Hindlimb muscle (tissue), 1 donor: ENCODE measurements around the gene EXOC1. TPM values are rescaled to one million over a fixed set of nuclear protein-coding genes. Genes with fewer than 3 reads are reported as not detected.
A peak's percentile ranks its signal among the peaks of the same experiment; 100 is the strongest.
"Not testable (repeated sequence)": the region's sequence is repeated elsewhere in the genome, so short reads cannot be mapped to it uniquely, and the experiment has no call there.

ENCODE experiments used
- DNase-seq: peaks from one replicate; pipeline ENCODE4 v3.0.0-alpha.2; 2013
- polyA plus RNA-seq: library from polyadenylated mRNA; unstranded; fragments of 120-200 nt; gene quantifications from one replicate; pipeline ENCODE4 v1.2.1, GENCODE V29; 2013; ENCODE audit not compliant: insufficient read length

The EXOC1 gene
- polyA plus RNA-seq, 1 donor: 25.1 TPM

- DNase-seq: no peak
Observed at GRCh38 chr4:55907469-55907868, 54.0 kb downstream of the EXOC1 start.

- no peak for DNase-seq
Observed at GRCh38 chr4:55910140-55910539, 56.7 kb downstream of the EXOC1 start.

DNA sequence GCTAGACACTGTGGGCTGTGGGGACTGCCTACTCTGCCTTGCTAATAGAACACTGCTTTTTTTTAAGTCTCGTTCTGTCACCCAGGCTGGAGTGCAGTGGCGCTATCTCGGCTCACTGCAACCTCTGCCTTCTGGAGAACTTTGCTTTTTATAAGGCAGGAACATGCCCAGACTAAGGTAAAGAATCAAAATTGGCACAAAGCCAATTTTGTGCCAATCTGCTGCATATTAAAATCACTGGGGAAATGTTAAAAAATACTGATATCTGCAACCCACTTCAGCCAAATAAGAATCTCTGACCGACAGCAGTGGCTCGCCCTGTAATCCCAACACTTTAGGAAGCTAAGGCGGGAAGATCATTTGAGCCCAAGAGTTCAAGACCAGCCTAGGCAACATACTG is 58.8 kb downstream of the EXOC1 start:
- DNase-seq: no peak

- DNase-seq: no peak
Observed at GRCh38 chr4:55920571-55920970, 67.1 kb downstream of the EXOC1 start.

- DNase-seq: no peak
Observed at GRCh38 chr4:55921093-55921492, 67.6 kb downstream of the EXOC1 start.

- DNase-seq: no peak
Observed at GRCh38 chr4:55925241-55925640, 71.8 kb downstream of the EXOC1 start.

- no peak for DNase-seq
Observed at GRCh38 chr4:55926610-55927009, 73.2 kb downstream of the EXOC1 start.

DNA sequence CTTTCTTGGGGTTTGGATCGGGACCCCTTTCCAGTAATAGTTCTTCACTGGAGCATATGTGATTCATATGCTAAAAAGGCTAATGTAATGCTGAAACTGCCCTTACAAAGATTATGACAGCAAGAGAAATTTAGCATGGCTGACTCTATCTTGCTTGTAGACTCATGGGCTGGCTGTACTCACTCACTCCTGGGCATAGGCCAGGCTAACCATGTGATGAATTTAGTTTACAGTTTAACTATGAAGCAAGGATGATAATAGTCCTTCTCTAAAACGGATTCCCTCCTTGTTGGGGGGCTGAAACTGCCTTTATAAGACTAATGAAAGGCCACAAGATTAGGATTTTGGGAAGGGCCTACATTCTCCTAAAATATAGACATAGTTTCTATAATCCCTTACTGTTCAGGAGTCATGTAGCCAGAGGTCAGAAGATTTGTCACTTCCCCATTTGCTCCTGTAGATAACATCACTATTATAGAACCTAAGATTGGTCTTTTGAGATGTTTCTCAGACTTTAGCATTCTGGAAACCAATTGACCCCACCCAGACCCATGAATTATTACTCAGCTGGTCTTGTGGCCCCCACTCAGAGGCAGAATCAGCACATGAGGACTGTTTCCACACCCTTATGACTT is 74.5 kb downstream of the EXOC1 start:
- DNase-seq: no peak

DNA sequence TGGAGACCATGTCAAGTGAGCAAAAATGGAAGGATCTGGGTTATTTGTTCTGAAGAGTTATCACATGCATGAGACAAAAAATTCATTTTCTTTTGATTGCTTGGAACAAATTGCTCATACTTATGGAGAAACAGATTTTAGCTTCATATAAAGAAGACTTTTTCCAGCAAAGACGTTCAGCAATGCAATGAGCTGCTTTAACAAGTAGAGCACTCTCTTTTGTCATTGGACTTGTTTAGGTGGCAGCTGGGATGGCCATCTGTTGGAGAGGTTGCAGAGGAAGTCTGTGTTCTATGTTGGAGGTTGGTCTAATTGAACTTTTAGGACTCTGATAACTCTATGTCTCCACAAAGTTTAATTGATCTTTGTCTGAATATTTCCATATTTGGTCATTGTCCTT is 75.4 kb downstream of the EXOC1 start:
- DNase-seq: no peak

- no peak for DNase-seq
Observed at GRCh38 chr4:55931043-55931442, 77.6 kb downstream of the EXOC1 start.

DNA sequence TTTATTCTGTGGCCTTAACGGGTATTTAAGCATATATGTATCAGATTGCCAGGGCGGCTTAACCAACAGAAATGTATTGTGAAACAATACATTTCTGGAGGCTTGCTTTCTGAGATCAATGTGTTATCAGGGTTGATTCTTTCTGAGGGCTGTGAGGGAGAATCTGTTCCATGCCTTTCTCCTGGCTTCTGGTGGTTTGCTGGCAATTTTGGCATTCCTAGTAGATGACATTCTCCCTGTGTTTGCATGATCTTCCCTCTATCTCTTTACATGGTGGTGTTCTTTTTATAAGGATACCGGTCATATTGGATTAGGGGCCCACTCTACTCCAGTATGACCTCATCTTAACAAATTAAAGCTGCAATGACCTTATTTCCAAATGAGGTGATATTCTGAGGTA is 78.4 kb downstream of the EXOC1 start:
- no peak for DNase-seq

GRCh38 chr4:55932511-55932910 is 79.1 kb downstream of the EXOC1 start:
- DNase-seq: no peak

- no peak for DNase-seq
Observed at GRCh38 chr4:55933611-55934010, 80.2 kb downstream of the EXOC1 start.

DNA sequence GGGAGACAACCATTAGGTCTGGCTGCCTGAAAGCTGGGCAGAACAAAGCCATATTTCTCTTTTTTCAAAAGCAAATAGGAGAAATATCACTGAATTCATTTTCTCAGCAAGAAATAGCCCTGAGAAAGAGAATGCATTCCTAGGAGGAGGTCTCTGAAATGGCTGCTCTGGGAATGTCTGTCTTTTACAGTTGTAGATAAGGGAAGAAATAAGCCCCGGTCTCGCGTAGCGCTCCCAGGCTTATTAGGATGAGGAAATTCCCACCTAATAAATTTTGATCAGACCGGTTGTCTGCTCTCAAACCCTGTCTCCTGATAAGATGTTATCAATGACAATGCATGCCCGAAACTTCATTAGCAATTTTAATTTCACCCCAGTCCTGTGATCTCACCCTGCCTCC is 82.5 kb downstream of the EXOC1 start:
- DNase-seq: not testable (repeated sequence)

DNA sequence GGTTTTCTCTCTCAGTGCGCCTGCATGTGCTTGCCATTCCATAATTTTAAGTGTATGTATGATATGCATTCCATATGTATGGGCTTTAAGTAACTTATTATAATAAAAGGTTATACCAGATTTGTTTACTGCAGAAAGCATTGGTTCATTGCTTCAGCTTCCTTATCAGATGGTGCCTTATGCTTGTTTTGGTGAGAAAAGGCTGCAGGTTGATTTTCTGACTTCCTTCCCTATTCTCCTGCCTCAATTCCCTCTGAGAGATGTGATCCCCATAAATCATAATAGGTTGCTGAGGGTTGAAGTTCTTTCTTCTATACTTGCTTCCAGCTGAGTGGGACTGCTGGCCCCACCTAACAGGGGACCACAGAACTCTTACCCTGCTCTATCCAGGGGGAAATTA is 85.0 kb downstream of the EXOC1 start:
- no peak for DNase-seq

- DNase-seq: no peak
Observed at GRCh38 chr4:55939421-55939820, 86.0 kb downstream of the EXOC1 start.

DNA sequence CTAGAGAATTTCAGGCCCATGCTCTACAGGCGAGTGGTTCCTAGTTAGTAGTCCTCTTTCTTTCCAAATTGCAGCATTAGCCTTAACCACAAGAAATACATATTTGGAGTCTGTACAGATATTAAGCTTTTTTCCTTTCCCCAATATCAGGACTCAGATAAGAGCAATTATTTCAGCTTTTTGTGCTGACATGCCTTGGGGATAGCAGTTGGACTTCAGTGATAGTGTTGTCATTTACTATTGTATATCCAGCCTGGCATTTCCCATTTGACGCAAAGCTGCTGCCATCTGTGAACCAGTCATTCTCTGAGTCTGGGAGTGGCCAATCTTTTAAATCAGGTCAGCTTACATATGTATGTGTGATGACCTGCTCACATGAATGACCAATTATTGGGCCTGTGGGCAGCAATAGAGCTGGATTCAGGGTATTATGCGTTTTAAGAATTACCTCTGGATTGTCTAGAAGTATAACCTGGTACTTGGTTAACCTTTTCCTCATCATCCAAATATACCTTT is 88.5 kb downstream of the EXOC1 start:
- DNase-seq: no peak

- peak; percentile 8 for DNase-seq
Observed at GRCh38 chr4:55947254-55947882, 93.9 kb downstream of the EXOC1 start.

DNA sequence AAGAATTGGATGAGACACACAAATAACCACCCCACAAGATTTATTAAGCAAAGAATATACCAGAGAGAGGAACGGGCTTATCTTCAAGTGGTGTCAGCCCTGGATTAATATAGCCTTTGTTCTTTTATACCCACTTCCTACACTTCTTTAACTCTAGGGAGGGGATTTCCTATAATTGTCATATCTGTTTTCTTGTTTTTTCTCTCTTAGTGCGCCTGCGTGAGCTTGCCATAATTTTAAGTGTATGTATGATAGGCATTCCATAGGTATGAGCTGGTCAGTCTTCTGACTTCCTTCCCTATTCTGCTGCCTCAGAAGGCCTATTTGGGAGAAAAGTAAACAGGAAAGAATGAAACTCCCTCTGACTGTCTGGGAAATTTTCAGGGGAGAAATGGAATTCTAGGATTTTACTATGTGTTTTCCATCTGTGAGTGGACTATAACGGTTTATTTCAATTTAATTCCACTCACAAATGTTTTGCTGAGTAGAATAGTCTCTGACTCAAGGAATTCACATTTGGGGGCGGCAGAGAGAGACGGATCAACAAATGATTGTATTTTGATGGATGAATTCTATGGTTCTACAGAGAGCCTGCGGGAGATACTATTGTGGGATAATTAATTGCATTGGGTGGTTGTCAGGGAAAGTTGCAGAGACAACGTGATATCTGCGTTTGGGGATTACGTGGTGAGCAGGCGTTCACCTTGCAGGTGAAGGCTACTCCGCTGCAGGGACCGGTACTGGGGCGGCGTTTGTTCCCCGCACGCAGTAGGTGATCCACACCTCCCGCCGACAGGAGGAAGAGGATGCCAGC is 94.7 kb downstream of the EXOC1 start:
- DNase-seq: peak; percentile 42

DNA sequence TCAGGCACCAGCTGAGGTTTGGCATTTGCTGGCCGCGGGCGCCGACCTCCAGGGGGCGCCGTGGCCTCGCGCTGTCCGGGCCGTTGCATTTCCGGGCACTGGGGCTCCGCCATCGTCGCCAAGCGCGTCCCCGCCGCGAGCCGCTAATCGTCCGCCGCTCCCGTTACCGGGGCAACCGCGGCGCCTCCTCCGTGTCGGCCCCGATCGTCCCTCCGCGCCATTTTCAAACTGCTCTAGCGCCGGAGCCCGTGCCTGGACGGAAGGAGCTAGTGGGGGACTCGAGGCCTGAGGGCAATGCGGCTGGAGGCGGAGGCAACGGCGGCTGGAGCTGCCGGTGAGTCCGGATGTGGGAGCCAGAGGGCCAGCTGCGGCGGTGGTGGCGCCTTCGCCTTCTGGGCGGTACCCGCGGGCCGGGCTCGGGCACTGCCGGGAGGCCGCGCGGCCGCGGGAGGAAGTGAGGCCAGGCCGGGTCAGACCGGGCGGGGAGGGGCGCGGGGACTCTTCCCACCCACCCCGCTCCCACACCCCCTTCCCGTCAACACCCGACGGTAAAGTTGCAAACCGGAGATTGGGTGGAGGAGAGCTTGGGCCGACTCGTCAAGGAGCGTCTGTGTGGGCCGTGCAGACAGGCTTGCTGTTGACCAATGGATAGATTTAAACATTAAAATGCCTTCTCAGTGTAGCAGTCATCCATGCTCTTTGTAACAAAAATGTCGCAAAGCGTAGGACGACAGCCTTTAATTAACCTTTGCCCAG is 95.5 kb downstream of the EXOC1 start, which contains the start of gene CEP135:
Gene CEP135 (plus strand): TSS at position 220 of the 756 bp plus-strand sequence. CDS start 3,186 bp downstream, outside the sequence.
- DNase-seq: peak; percentile 97

DNA sequence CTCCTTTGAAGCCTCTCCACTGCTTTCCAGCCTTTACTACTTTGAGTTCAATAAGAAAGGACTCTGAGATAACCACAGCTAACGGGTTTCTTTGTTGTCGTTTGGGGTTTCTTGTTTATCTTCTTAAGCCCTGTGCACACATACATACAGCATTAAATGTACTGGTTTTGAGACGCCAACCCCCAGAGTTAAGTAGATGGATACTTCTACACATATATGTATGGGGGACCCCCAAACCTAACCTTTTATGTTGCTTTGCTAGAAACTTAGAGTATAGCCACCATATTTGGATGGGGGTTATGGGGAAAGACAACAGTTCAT is 96.0 kb downstream of the EXOC1 start:
- DNase-seq: peak; percentile 1

DNA sequence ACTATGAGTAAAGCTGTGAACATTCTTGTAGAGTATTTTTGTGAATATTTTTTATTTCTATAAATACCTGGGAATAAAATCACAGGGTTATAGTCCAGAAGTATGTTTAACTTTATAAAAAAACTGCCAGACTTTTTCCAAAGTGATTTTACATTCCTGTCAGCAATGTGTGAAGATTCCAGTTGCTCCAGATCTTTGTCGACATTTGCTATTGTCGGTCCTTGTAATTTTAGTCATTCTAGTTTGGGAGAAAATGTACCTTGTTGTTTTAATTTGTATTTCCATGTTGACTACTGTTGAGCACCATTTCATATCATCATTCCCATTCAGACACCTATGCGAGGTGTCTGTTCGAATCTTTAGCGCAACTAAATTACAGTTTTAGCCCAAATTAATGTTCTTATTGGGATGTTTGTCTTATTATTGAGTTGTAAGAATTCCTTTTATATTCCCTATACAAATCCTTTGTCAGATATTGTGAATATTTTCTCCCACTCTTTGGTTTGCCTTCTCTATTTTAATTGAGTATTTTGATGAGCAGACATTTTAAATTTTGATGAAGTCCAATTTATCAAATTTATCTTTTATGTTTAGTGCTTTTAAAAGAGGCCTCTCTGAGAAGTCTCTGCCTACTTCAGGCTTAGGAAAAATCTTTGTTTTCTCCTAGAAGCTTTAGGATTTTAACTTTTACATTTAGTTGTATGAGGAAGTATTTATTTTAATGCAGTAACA is 97.9 kb downstream of the EXOC1 start:
- DNase-seq: no peak
